ENCODE results near the gene KRAS.

KRAS gene

DNA sequence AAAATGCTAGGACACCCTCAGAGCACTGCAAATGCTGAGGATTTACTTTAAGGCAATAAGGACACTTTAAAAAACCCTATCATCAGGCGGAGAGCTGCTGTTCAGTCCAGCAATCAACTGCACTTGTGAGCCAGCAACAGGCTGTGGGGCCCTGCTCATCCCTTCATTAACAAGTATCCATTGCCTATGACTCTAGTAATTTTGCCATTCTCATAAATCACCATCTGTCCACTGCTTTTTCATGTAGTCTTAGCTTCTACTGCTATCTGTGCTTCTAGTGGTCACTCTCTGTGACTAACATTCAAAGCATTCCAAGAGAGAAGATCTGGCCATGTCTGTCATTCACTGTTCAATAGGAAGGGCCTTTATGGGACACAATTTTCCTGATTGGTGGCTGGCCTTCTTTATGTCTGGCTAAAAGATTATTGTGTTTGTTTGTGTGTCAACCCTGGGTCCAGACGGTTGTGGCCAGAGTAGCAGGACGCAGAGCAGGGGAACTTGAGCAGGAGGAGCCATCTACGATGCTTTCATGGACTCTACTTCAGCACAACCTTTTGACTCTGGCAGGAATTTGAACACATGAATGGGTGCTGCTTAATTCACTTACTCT, 3.6 kb upstream of the KRAS start:
- no peak for DNase-seq

DNA sequence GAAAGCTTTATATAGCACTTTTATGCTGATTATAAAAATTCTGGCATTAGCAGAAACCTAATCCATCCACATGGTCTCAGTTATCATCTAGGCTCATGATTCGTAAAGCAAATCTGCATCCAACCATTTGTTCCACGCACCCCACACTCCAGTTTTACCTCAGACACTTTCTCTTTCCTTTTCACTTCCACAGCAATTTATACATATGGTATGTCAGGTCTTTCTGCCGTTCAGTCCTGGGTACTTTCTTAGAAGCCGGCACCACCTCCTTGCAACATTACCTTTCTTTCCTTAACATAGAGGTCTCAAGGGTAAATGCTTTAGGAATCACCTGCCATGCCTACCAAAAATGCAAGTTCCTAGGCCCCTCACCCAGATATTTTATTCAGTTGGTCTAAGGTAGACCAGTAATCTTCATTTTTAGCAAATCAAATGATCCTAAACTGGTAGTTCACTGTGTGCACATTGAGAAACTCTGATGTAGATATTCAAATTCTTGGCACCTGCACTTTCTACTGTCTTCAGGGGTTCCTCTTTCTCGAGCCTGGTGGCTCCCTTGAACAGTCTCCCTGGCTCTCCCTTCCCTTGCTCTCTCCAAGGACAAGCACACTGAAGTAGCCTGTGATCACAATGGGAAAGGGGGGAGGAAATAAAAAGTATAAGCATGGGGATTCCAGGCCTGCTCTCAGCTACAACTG, 2.8 kb upstream of the KRAS start:
- DNase-seq: no peak

GRCh38 chr12:25252946-25253345, 2.2 kb upstream of the KRAS start:
- DNase-seq: no peak

GRCh38 chr12:25251769-25252168, 1.0 kb upstream of the KRAS start:
- no peak for DNase-seq

DNA sequence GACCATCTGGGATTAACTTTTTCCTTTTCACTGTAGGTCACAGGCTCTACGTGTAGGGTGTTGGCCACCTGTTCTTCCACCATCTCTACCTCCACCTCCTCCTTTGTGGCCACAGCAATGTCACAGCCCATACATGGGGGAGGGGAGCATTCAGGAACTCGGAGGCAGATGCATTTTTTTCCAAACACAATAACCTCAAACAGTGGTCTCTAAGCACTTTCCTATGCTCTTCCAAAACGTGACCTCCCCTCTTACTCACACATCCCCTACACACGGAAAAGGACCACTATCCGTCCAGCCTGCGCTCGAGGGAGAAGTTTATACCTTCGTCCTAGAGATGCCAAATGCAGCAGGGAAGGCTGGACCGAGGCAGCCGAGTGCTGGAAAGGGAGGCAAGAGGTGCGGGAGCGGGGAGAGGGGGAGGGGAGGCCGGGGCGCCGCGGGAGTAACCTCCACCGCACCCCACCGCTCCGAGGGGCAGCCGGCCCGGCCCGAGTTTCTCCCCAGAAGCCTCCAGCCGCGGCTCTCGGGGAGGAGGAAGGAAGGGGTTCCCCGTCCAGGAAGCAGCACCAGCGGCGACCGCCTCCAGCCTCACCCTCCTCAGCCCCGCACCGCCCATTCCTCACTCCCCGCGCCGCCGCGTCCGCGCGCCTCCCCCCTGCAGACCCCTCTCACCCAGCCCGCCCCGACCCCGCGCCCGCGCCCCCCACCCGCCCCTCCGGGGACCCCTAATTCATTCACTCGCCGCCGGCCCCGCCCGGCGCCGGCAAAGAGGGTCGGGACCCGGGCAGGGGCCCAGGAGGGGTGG, 594 bp downstream of the KRAS start:
- DNase-seq: peak; percentile 69

DNA sequence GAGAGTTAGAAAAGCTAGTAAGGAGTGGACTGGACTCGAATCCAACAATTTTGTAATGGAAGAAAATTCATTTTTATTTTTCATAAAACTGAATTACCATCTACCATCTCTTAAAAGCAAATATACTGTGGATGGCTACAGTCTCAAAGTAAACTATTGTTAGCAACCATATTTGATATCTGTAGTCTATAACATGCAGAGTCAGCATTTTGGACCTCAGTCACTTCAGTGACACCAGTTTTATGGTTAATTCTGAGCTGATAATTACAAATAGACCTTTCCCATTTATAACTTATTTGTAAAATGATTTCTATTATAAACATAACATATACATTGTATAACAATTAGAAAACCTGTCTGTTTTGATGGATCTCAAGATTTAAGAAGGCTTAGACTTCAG, 2.0 kb downstream of the KRAS start:
- DNase-seq: no peak

DNA sequence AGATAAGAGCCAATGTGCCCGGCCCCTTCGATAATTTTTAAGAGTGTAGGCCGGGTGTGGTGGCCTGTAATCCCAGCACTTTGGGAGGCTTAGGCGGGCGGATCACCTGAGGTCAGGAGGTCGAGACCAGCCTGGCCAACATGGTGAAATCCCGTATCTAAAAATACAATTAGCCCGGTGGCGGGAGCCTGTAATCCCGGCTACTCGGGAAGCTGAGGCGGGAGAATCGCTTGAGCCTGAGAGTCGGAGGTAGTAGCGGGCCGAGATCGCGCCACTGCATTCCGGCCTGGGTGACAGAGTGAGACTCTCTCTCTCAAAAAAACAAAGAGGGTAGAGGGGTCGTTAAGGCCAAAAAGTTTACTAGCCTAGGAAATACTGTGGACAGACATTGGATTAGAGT, 2.6 kb downstream of the KRAS start:
- no peak for DNase-seq

DNA sequence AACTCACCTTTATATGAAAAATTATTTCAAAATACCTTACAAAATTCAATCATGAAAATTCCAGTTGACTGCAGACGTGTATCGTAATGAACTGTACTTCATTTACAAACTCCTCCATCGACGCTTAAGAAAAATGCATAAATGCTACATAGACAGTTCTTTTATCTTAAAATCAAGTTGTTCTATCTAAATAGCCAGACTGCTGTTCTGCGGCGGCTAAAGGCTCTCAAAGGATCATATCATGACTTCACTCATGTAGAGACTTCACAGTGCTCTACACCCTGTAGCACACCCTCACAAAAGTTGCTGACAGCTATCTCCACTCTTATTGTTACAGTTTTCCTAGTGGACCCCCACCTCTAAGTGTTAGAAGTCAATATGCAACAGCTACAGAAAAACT, 5.2 kb downstream of the KRAS start:
- DNase-seq: no peak

GRCh38 chr12:25243680-25243990, 7.1 kb downstream of the KRAS start:
- DNase-seq: no peak

DNA sequence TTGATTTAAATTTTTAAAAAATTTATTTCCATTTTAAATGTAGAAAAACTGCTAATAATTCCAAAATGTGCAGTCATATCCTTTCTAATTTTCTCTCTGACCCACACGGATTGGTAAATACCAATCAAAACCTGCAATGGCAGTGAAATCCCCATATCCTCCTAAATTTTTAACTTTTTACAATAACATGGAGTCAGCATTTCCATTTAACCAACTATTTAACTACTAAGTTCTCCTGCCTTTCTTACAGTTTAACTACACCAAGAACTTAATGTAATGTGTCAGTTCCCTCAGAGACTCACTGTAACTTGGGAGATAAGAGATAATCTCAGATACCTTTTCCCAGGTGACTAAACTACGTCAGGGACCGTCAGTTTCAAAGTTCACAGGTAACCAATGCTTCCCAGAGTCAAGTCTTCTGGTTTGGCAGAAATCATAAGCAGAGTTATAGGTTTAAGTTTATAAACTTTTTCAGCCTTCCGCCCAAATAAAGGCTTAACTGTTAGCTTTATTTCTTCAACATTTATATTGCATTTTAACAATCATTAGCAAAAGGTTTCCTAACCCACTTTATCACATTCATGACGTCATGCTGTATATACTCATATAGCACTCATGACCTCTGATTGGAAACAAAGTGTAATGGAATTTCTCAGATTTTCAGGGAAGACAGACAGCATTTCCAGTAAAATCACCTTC, 7.6 kb downstream of the KRAS start:
- DNase-seq: no peak

- peak; percentile 12 for DNase-seq
Measured at GRCh38 chr12:25241167-25242020, 9.3 kb downstream of the KRAS start.

- DNase-seq: no peak
Measured at GRCh38 chr12:25236626-25237025, 14.1 kb downstream of the KRAS start.

- no peak for DNase-seq
Measured at GRCh38 chr12:25236190-25236589, 14.5 kb downstream of the KRAS start.

GRCh38 chr12:25213338-25213737, 37.4 kb downstream of the KRAS start:
- no peak for DNase-seq

- no peak for DNase-seq
Measured at GRCh38 chr12:25208554-25208953, 42.2 kb downstream of the KRAS start.

- no peak for DNase-seq
Measured at GRCh38 chr12:25207846-25208245, 42.9 kb downstream of the KRAS start.

DNA sequence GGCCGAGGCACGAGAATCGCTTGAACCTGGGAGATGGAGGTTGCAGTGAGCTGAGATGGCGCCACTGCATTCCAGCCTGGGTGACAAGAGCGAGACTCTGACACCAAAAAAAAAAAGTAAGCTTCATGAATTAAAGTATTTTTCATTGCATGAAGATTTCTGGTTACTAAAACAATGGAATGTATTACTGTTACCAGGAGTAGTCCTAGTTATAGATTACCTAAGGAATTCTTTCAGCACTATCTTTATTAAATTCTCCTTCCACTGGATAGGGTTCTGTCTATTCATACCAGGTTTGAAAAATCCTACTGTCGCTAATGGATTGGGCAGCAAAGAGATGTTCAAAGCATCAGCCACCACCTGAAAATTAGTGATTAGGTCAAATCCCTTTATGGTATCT, 43.3 kb downstream of the KRAS start:
- no peak for DNase-seq

DNA sequence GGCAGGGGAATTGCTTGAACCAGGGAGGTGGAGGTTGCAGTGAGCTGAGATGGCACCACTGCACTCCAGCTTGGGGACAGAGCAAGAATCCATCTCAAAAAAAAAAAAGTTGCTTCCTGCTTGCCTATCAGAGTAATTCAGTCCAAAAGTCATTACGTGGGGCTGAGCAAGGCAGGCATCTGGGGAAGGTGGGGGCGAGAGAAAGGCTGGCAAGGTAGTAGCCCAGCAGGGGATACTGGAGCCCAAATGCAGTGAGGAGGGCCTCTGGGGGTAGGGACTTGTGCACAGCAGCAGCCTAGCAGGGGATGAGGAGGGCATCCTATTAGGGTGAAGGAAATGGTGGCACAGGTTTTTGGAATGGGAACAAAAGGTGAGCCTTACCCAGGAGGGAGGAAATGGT, 48.6 kb downstream of the KRAS start:
- DNase-seq: no peak

GRCh38 chr12:25200703-25201102, 50.0 kb downstream of the KRAS start:
- no peak for DNase-seq

GRCh38 chr12:25197608-25198007, 53.1 kb downstream of the KRAS start:
- no peak for DNase-seq

- DNase-seq: peak; percentile 99
Measured at GRCh38 chr12:25195056-25195971, 55.4 kb downstream of the KRAS start, which contains the start of the genes DNAI7 and ETFRF1. TSS of gene DNAI7 (minus strand) at chr12:25195160. CDS start at chr12:25195078, 82 bp downstream. TSS of gene ETFRF1 (plus strand) at chr12:25195237. CDS start at chr12:25203957, 8,720 bp downstream.

- no peak for DNase-seq
Measured at GRCh38 chr12:25194722-25195055, 56.0 kb downstream of the KRAS start.
